Placental epithelial cell (primary cell): Measurements from ENCODE around the gene TIMM10. TPM values are rescaled to one million over a fixed set of nuclear protein-coding genes. Genes with fewer than 3 reads are reported as not detected.

Experiments
- small RNA-seq: library from RNA; depleted of rRNA; stranded (forward); fragments of <200 nt; gene quantifications from one replicate; pipeline ENCODE3, GENCODE V24; 2012
- total RNA-seq: library from RNA; depleted of rRNA; stranded (reverse); fragments of >200 nt; gene quantifications from 2 replicates; pipeline ENCODE4 v1.2.3, GENCODE V29; 2012

Gene TIMM10
- 16.8 and 19.6 TPM in 2 replicates for total RNA-seq

GRCh38 chr11:57530596-57531507 lies at the start of gene TIMM10:
Gene TIMM10 (minus strand): TSS chr11:57530754. CDS start chr11:57530189, 565 bp downstream.

GRCh38 chr11:57567515-57568329 lies 37.2 kb upstream of the TIMM10 start, which contains the start of gene UBE2L6:
Gene UBE2L6 (minus strand): TSS chr11:57567672. CDS start chr11:57567611, 61 bp downstream.

GRCh38 chr11:57536947-57537619 lies 6.5 kb upstream of the TIMM10 start, which contains the start of gene SMTNL1:
Gene SMTNL1 (plus strand): TSS chr11:57537595. CDS start chr11:57542643, 5,048 bp downstream.

GRCh38 chr11:57515332-57516060 lies 15.1 kb downstream of the TIMM10 start, which contains the start of gene SLC43A1:
Gene SLC43A1 (minus strand): TSS chr11:57515702. CDS start chr11:57514111, 1,591 bp downstream.

Small RNAs within 50 kb of the gene (small RNA-seq; reads per million reads assigned to genes)
- not detected for gene RN7SL605P

Other genes with a start within 250 kb of the TIMM10 start
- 138 and 190 TPM in 2 replicates for gene TNKS1BP1, start 205.8 kb downstream of the TIMM10 start, total RNA-seq
- 48.3 and 76.0 TPM in 2 replicates for gene SSRP1, start 194.9 kb downstream of the TIMM10 start, total RNA-seq
- gene P2RX3, start 192.4 kb downstream of the TIMM10 start, total RNA-seq: not detected in 2 replicates
- not detected in 2 replicates for gene PRG3, start 149.6 kb downstream of the TIMM10 start, total RNA-seq
- gene PRG2, start 140.1 kb downstream of the TIMM10 start, total RNA-seq: not detected in 2 replicates
- gene SLC43A3, start 103.6 kb downstream of the TIMM10 start, total RNA-seq: 5.9 and 6.2 TPM in 2 replicates
- gene RTN4RL2, start 70.2 kb downstream of the TIMM10 start, total RNA-seq: 0.22 TPM in 1 of 2 replicates, not detected in the other
- 1.2 and 1.6 TPM in 2 replicates for gene SLC43A1, start 15.1 kb downstream of the TIMM10 start, total RNA-seq
- not detected in 2 replicates for gene SMTNL1, start 6.8 kb upstream of the TIMM10 start, total RNA-seq
- 0.33 and 3.1 TPM in 2 replicates for gene UBE2L6, start 36.9 kb upstream of the TIMM10 start, total RNA-seq
- 0.65 and 13.7 TPM in 2 replicates for gene SERPING1, start 66.9 kb upstream of the TIMM10 start, total RNA-seq
- gene YPEL4, start 119.2 kb upstream of the TIMM10 start, total RNA-seq: 0.33 and 0.39 TPM in 2 replicates
- 16.9 and 17.5 TPM in 2 replicates for gene CLP1, start 127.0 kb upstream of the TIMM10 start, total RNA-seq
- 38.1 and 62.9 TPM in 2 replicates for gene ZDHHC5, start 137.4 kb upstream of the TIMM10 start, total RNA-seq
- 14.9 and 16.2 TPM in 2 replicates for gene MED19, start 181.5 kb upstream of the TIMM10 start, total RNA-seq
- gene TMX2, start 181.8 kb upstream of the TIMM10 start, total RNA-seq: 49.9 and 57.9 TPM in 2 replicates
- gene SELENOH, start 210.7 kb upstream of the TIMM10 start, total RNA-seq: 82.8 and 83.7 TPM in 2 replicates
- not detected in 2 replicates for gene BTBD18, start 221.1 kb upstream of the TIMM10 start, total RNA-seq
- 200 and 219 TPM in 2 replicates for gene CTNND1, start 231.0 kb upstream of the TIMM10 start, total RNA-seq